HG03565 (cell line): ENCODE results near the gene SRSF1.

Source experiments
- ATAC-seq: cut with Tn5 transposase; IDR thresholded peaks from one replicate; pipeline ENCODE4 v1.9.1; 2021; ENCODE audit warnings: mild to moderate bottlenecking, moderate library complexity; ENCODE audit not compliant: unreplicated experiment

Gene SRSF1

GRCh38 chr17:58019521-58019920 is 12.5 kb upstream of the SRSF1 start:
- ATAC-seq = no peak

GRCh38 chr17:58019039-58019438 is 12.0 kb upstream of the SRSF1 start:
- no peak for ATAC-seq

DNA sequence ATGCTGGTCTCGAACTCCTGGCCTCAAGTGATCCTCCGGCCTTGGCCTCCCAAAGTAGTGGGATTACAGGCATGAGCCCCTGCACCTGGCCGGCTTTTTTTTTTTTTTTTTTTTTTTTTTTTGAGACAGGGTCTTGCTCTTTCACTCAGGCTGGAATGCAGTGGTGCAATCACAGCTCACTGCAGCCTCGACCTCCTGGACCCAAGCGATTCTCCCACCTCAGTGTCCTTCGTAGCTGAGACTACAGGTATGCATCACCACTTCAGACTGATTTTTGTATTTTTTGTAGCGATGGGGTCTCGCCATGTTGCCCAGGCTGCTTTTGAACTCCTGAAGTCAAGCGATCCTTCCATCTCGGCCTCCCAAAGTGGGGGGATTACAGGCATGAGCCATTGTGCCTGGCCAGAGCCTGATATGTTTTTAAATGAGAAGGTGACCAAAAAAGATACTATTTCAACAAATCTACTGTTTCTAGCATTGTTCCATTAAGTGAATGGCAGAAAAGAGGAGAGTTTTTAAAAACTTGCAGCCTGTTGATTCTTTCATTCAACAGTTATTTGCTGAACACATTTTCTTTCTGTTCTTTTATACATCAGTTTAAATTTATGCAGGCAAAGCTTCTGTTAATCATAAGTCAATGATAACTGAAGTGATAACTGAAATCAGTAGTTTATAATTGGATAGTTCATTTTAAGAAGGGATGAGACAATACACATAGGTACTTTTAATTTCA is 3.2 kb upstream of the SRSF1 start:
- no peak for ATAC-seq

GRCh38 chr17:58007781-58008706 is 998 bp upstream of the SRSF1 start:
- ATAC-seq = peak; percentile 28

DNA sequence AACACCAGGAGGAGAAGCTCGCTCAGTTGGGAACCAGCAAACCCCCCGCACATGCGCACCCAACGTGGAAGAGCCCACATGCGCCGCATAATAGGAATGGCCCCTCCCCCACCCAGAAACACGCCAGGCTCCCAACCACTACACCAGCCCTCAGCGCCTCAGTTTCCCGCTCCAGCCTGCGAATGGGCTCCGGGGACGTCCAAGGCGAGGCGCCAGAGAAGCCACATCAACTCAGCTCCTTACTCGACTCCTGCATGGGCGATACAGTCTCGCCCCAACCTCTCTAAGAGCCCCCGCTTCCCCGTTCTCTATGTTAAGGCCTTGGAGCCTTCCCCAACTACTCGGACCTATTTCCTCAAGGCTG is 504 bp downstream of the SRSF1 start:
- ATAC-seq = no peak

DNA sequence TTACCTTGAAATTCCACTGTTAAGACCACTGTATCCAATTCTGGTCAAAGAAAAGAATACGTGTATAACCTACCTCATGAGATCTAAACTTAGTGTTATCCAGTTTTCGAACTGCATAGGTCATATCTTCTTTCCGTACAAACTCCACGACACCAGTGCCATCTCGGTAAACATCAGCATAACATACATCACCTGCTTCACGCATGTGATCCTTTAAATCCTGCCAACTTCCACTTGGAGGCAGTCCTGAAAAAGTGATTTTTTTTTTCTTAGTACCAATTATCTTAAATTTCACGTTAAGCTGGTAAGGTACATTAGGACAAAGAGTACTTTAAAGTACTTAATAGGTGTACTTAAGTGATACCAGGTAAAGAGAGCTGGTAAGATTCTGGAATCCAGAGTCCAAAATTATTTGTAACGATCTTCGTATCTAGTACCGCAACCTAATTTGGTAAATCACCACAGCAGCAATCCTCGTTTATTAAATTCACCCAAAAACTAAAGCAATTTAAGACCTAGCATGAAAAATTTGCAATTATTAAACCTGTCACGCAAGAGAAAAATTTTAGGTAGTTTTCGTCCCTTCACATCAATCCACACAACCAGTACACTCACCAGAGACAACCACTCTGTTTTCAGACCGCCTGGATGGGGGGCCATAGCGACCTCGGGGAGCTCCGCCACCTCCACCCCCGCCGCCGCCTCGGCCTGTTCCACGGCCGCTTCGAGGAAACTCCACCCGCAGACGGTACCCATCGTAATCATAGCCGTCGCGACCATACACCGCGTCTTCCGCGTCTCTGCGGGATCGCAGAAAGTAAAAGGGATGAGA is 1.1 kb downstream of the SRSF1 start:
- no peak for ATAC-seq

DNA sequence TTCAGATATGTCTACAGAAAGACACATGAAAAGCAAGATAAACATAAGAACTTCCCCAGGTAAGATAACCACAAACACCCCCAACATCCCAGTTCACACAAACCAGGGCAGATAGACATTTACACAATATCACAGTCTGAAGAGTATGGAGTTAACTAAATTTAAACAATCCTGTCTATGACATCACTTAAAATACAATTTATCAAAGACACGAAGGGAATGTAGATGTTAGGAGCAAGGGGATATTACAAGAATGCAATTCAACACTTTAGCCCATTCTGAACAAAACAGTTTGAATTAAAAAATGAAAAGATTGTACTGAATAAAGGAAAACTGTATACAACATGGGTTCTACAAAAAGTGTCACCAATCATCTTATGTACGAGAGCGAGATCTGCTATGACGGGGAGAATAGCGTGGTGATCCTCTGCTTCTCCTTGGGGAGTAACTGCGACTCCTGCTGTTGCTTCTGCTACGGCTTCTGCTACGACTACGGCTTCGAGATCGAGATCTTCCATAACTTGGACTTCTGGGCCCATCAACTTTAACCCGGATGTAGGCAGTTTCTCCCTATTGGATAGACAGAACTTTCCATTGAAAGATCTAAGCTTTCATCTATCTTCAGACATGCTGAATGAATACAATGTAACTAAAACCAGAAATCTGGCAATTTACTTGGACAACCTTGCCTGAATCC is 1.9 kb downstream of the SRSF1 start:
- no peak for ATAC-seq

DNA sequence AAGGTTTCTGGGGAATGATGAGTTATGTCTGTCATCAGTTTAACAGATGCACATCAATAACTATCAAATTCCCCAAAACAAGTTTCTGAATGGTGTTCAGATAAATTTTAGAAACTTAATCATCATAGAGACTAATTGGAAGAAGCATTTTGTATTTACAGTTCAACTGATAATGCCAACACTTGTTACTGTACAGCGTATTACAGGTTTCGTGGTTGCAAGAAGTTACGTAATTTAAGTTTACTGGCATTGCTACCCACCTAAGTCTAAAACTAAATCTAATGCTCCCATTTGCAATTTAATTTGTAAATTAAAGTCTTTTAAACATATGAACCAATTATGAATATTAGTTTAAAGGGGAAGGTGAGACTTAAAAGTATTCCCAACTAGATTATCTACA is 3.0 kb downstream of the SRSF1 start:
- ATAC-seq = no peak

- no peak for ATAC-seq
Observed at GRCh38 chr17:58002973-58003372, 4.1 kb downstream of the SRSF1 start.

DNA sequence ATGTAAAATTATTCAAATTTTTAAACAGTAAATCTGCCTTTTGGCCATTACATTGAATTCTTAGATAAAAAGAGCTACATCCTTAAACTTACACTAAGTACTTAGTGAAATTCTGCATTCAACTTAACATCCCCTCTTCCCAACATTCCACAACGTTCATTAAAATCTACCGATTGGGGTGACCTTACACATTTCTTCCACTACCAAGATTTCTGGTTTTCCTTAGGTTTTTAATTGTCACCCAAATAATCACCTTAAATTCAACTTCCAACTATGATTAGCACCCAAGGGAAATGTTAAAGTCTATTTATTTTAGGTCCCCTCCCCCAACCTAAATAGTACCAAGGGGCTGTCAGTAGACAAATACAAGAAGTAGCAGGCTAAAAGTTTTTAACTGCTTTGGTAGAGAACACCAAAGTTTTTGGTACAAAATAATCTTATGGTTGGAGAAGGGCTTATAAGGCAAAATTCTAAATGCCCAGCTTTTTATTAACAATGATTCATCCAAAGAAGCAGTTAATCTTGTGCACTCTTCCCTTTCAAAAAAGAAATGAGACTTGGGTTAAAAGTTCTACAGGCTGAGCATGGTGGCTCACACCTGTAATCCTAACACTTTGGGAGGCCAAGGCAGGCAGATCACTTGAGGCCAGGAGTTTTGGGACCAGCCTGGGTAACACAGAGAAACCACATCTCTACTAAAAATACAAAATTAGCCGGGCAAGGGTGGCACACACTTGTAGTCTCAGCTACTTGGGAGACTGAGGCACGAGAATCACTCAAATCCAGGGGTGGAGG is 4.7 kb downstream of the SRSF1 start:
- ATAC-seq = no peak

- no peak for ATAC-seq
Observed at GRCh38 chr17:58001461-58002124, 5.5 kb downstream of the SRSF1 start.

DNA sequence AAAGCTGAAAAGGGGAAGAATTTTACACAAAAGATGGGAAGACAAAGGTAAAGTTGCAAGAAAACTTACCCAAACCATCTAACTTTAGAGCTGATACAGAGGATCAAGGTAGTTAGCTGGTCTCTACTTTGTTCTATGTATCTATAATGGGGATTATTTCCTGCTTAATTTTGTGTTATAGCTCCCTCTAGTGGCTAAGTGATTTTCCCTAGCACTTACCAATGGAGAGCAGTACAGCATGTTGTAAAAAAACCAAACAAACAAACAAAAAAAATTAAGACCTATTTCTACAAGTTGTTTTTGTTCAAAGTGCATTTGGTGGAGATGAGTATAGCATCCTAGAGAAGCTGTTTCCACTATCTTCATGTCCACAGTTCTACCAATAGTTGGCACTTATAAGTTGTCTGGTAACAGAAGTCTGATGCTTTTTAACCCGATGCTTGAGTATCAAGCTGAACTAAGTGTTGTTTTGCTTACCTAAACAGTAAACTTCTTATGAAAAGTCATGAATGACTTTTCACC is 7.5 kb downstream of the SRSF1 start:
- ATAC-seq = no peak

DNA sequence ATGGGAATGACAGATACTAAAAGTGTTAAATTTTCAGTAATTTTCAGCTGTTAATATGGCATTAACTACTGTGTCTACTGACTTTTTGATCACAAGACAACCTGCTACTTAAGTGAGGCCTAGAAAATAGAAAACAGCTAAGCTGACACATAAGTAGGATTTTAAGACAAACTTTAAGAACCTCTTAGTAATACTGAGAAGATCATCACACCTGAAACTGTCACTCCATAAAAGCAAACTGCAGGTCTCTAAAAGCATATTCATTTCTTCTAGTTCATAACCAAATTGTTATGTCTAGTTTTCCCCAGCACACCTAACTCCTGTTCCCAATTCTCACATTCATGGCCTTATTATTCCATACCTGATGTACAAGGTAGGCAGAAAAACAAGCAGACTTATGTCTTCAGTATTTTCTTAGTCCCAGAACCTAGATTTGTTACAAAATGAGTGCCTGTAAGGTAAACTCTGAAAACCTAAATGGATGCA is 8.0 kb downstream of the SRSF1 start:
- ATAC-seq = no peak

GRCh38 chr17:57997085-57997809 is 9.8 kb downstream of the SRSF1 start:
- ATAC-seq = no peak

DNA sequence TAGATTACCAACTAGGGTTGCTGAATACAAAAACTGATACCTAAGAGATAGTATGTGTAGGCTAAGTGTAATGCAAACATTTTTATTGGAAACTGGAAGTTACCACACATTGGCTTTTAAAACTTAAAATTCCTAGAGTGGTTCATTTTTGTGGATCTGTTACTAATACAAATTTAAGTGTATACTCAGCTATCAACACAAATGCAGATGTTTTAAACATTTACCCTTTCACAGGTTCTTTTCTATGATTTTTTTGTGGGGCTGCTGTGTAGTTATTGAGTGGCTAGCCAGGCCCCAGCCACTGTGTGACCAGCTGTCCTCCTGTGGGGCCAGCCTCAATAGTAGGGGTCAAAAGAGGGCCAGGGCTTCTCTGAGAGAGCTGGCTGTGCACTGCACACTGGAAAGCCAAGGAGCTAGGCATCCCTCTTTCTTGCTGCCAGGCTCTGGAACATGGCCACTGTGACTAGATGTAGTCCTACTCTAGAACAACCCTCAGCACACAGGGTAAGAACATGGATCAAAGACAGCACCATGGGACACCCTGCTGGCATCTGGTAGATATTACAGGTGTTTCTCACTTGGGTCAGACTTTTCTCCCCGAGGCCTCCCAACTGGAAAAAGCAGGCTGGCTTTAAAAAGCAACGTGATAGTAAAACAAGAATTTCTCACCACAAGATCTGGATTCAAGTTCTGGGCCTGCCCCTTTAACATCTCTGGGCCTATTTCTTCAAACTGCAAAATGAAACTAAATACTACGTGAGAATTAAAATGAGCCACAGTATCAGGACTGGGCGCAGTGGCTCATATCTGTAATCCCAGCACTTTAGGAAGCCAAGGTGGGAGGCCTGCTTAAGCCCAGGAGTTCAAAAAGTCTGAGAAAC is 11.7 kb downstream of the SRSF1 start:
- peak; percentile 46 for ATAC-seq

DNA sequence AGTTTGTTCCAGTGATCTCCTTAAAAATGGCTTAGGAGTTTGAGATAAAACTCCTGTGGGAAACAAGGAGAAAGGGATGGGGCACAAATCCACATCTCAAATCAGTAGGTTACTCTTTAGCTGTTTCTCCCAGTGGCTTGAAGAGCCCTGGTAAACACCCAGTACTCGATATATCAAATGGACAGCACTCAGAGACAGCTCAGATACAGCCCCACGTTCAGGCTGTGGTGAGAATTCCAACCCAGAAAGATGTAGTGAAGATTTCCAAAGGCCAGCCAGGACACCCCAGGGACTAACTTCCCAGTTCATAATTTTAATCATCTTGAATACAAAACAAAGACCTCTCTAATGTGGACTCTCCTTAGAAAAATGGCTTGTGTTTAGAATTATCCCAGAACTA is 12.6 kb downstream of the SRSF1 start:
- no peak for ATAC-seq
